Upper lobe of left lung (tissue), 6 donors: Measurements from ENCODE around the gene AANAT. TPM values are rescaled to one million over a fixed set of nuclear protein-coding genes. Genes with fewer than 3 reads are reported as not detected.

Experiments used
- ATAC-seq, 2 donors: fragments of 200-7000 bp; cut with Tn5 transposase; one replicate each; pipeline ENCODE4 v1.9.1; 2022; ENCODE audit warnings: mild to moderate bottlenecking in 2 of 2, moderate library complexity in 2 of 2; ENCODE audit not compliant: low FRiP score in 2 of 2
- DNase-seq, 2 donors: peaks; one replicate each; pipeline ENCODE4 v3.0.0-alpha.2; 2019 to 2020
- H3K27ac ChIP-seq, 4 donors: fragments of 200-600 bp; sonication (generic); one replicate each; pipeline ENCODE4 v1.5.1; 2016 to 2019
- H3K27me3 ChIP-seq, 4 donors: fragments of 200-600 bp; sonication (generic); one replicate each; pipeline ENCODE4 v1.5.1; 2017 to 2019
- H3K36me3 ChIP-seq, 4 donors: fragments of 200-600 bp; sonication (generic); one replicate each; pipeline ENCODE4 v1.5.1; 2016 to 2019
- H3K4me1 ChIP-seq, 4 donors: fragments of 200-600 bp; sonication (generic); one replicate each; pipeline ENCODE4 v1.5.1; 2018 to 2019
- H3K4me3 ChIP-seq, 4 donors: fragments of 200-600 bp; sonication (generic); one replicate each; pipeline ENCODE4 v1.5.1; 2017 to 2019; ENCODE audit warnings: mild to moderate bottlenecking in 2 of 4, moderate library complexity in 1 of 4
- H3K9me3 ChIP-seq, 4 donors: fragments of 200-600 bp; sonication (generic); one replicate each; pipeline ENCODE4 v1.5.1; 2018 to 2019
- EP300 ChIP-seq, 4 donors: sonication (generic); formaldehyde crosslinking; IDR thresholded peaks; one replicate each; pipeline ENCODE4 v1.5.1; 2017; ENCODE audit warnings: antibody characterized with exemption in 4 of 4, control low read depth in 2 of 4
- POLR2A ChIP-seq, 4 donors: fragments of 450-650 bp; IDR thresholded peaks; one replicate each; pipeline ENCODE4 v1.5.1; 2016 to 2017; ENCODE audit warnings: antibody characterized with exemption in 4 of 4, mild to moderate bottlenecking in 2 of 4
- POLR2AphosphoS5 ChIP-seq, 2 donors: sonication (generic); formaldehyde crosslinking; IDR thresholded peaks; one replicate each; pipeline ENCODE4 v1.5.1; 2017; ENCODE audit warnings: antibody characterized with exemption in 2 of 2
- WGBS, 2 donors: methylation state at CpG; one replicate each; pipeline ENCODE4 v1.1.5; 2017 to 2018; 5-methylcytosine and 5-hydroxymethylcytosine counted together
- total RNA-seq, 6 donors: library from RNA; depleted of rRNA in 4 of 6; stranded (reverse); fragments of >200 nt in 4 of 6; gene quantifications; one replicate each; pipeline versions ENCODE4 v1.1.0 to v1.2.1, GENCODE V29; 2016 to 2021
- TF ChIP-seq, protein P1 (sequence below), 6 experiments: fragments of 450-650 bp in 4 of 6; fragments of 200-600 bp in 2 of 6; sonication (generic) in 2 of 6; IDR thresholded peaks; one replicate each; pipeline ENCODE4 v1.5.1; 2016 to 2019; ENCODE audit warnings: antibody characterized with exemption in 6 of 6
- donor health status: DM: no; HTN: no; CAD: no; lungs with moderate emphysema.
- donor health status: DM: no; HTN: yes; CAD: no; lungs with severe emphysema.

Gene AANAT
- total RNA-seq, 6 donors from 2014 or later = not detected

DNA sequence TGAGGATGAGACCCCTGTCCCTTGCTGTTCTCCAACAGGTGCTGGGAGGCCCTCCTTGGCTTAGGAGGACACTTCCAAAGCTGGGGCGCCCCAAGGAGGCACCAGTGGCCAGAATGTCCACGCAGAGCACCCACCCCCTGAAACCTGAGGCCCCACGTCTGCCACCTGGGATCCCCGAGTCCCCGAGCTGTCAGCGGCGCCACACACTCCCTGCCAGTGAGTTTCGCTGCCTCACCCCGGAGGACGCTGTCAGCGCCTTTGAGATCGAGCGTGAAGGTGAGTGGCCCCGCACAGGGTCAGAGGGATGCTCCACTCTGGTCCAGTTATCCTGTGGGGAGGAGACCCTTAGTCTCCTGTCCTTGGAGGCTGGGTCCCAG lies 1.2 kb downstream of the AANAT start:
- no peak for ATAC-seq
- no peaks in the 10 kb centered on the region for H3K9me3 ChIP-seq
- WGBS, 2 donors = 92 to 95% methylated on average over 4 to 14 of the region's 14 CpGs
- H3K4me1 ChIP-seq = peaks cover 3 to 5% (median 4%) of the 10 kb centered on the region in 4 donors
- no peak overlapping the region for H3K4me3 ChIP-seq
- peaks cover 9 to 33% (median 26%) of the 10 kb centered on the region in 4 donors for H3K36me3 ChIP-seq
- TF ChIP-seq POLR2AphosphoS5 (IDR thresholded peaks at IDR 0.05) = no peak
- TF ChIP-seq EP300 (IDR thresholded peaks at IDR 0.05) = no peak
- TF ChIP-seq, protein P1, sequence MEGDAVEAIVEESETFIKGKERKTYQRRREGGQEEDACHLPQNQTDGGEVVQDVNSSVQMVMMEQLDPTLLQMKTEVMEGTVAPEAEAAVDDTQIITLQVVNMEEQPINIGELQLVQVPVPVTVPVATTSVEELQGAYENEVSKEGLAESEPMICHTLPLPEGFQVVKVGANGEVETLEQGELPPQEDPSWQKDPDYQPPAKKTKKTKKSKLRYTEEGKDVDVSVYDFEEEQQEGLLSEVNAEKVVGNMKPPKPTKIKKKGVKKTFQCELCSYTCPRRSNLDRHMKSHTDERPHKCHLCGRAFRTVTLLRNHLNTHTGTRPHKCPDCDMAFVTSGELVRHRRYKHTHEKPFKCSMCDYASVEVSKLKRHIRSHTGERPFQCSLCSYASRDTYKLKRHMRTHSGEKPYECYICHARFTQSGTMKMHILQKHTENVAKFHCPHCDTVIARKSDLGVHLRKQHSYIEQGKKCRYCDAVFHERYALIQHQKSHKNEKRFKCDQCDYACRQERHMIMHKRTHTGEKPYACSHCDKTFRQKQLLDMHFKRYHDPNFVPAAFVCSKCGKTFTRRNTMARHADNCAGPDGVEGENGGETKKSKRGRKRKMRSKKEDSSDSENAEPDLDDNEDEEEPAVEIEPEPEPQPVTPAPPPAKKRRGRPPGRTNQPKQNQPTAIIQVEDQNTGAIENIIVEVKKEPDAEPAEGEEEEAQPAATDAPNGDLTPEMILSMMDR (IDR thresholded peaks at IDR 0.05) = no peak
- no peak for TF ChIP-seq POLR2A (IDR thresholded peaks at IDR 0.05)
- H3K27ac ChIP-seq = no peak overlapping the region
- no peaks in the 10 kb centered on the region for H3K27me3 ChIP-seq
- DNase-seq = no peak

DNA sequence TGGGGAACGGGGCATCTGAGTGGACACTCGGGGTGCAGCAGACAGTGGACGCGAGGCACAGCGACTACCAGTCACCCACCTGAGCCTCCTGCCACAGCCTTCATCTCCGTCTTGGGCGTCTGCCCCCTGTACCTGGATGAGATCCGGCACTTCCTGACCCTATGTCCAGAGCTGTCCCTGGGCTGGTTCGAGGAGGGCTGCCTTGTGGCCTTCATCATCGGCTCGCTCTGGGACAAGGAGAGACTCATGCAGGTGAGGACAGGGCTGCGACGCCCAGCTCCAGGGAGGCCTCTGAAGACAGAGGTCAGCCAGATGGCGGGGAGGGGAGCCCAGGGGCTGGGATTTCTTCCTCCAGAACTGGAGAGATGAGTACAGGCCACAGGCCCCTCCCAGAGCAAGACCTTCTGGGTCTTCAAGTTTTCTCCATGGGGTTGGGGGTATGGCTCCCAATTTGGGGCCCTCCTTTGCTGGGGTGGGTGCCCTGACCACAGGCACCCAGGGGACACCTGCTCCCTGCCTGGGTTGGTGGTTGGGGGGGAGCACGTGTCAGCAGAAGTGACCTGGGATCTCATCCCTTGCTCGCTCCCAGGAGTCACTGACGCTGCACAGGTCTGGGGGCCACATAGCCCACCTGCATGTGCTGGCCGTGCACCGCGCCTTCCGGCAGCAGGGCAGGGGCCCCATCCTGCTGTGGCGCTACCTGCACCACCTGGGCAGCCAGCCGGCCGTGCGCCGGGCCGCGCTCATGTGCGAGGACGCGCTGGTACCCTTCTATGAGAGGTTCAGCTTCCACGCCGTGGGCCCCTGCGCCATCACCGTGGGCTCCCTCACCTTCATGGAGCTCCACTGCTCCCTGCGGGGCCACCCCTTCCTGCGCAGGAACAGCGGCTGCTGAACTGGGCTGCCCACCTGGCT lies 1.9 kb downstream of the AANAT start:
- Histone ChIP-seq H3K4me1 (peaks cover 3 to 5% (median 4%) of the 10 kb centered on the region in 4 donors), H3K36me3 (peaks cover 9 to 40% (median 30%) of the 10 kb centered on the region in 4 donors), H3K27ac (no peak overlapping the region), H3K27me3 (no peaks in the 10 kb centered on the region), H3K4me3 (no peak overlapping the region), H3K9me3 (no peaks in the 10 kb centered on the region)
- 92% methylated on average over 9 to 27 of the region's 38 CpGs for WGBS, 2 donors
- ATAC-seq = no peak
- TF ChIP-seq POLR2AphosphoS5 (IDR thresholded peaks at IDR 0.05) = no peak
- TF ChIP-seq, protein P1 (IDR thresholded peaks at IDR 0.05) = no peak
- TF ChIP-seq POLR2A (IDR thresholded peaks at IDR 0.05) = no peak
- TF ChIP-seq EP300 (IDR thresholded peaks at IDR 0.05) = no peak
- DNase-seq = peak in 1 of 2 donors; percentile 83

DNA sequence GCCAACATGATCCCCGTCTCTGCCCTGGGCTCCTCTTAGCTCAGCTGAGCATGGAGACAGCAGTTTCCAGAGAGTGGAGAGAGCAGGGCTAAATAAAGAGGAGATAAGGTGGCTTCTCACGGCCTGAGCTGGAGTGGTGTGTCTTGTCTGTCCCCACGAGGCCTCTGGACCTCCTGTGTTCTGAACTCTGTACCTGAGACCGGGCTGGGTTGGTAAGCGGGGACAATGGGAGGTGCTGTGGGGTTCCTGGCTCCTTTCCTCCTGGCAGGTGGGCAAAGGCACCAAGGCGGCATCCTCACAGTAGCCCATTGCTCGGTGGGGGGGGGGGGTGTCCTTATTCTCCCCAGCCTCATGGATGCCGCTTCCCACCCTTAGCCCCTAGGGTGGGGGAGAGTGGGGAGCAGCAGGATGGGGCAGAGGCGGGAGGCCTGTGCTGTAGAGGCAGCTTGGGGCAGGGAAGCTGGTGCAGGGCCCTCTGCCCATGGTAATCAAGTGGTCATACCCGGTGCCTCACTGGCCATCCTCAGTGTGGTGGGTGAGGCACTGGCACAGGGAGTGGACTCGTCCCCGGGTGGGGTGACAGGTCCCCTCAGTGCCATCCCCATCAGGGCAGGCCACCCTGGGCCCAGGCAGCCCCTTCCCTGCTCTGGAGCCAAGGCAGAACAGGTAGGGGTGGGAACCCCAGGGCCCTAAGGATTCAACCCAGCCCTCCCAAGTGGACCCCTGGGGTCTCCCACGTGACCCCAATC lies 2.8 kb downstream of the AANAT start:
- Histone ChIP-seq H3K4me3 (no peak overlapping the region), H3K36me3 (peaks cover 9 to 48% (median 37%) of the 10 kb centered on the region in 4 donors), H3K4me1 (peaks cover 3 to 5% (median 4%) of the 10 kb centered on the region in 4 donors), H3K9me3 (no peaks in the 10 kb centered on the region), H3K27me3 (no peaks in the 10 kb centered on the region), H3K27ac (no peak overlapping the region)
- DNase-seq (no peak), ATAC-seq (no peak)
- TF ChIP-seq, protein P1 (IDR thresholded peaks at IDR 0.05) = no peak
- no peak for TF ChIP-seq EP300 (IDR thresholded peaks at IDR 0.05)
- no peak for TF ChIP-seq POLR2AphosphoS5 (IDR thresholded peaks at IDR 0.05)
- no peak for TF ChIP-seq POLR2A (IDR thresholded peaks at IDR 0.05)
- 85 to 90% methylated on average over 5 to 9 of the region's 13 CpGs for WGBS, 2 donors

DNA sequence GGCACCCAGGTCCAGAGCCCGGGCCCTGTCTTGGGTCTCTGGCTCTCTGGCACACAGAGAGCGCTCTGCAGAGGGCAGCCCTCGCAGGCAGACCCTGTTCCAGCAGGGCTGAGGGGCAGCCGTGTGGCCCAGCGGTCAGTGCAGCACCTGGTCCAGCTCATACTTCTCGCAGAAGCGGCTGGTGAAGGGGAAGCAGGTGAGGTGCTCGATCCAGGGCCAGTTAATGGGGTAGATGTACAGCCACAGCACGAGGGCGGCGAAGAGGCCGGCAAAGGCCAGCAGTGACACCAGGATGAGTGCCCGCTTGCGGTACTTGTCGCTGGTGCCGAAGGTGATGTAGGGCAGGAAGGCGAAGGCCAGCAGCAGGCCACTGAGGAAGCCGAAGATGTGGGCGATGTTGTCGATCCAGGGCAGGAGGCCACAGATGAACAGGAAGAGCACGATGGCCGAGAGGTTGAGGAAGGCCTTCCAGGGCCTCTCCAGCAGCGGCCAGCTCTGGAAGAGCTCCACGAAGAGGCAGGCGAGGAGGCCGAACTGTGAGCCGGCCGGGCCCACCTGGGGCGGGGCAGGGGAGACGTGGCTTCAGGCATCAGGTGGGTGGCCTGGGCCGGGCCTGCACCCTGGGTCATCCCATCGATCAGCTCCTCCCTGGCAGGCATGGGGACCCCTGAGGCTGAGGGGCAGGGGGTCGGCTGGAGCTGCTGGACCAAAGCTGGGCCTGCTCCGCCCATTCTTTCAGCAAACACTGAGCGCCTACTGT lies 4.3 kb downstream of the AANAT start:
- DNase-seq (peak in 1 of 2 donors; percentile 79), ATAC-seq (no peak)
- Histone ChIP-seq H3K27me3 (no peaks in the 10 kb centered on the region), H3K9me3 (no peaks in the 10 kb centered on the region), H3K27ac (no peak overlapping the region), H3K4me1 (no peaks in the 10 kb centered on the region), H3K36me3 (peaks cover 9 to 56% (median 39%) of the 10 kb centered on the region in 4 donors), H3K4me3 (no peak overlapping the region)
- 93 to 95% methylated on average over 20 to 28 of the region's 35 CpGs for WGBS, 2 donors
- TF ChIP-seq POLR2AphosphoS5 (IDR thresholded peaks at IDR 0.05) = no peak
- no peak for TF ChIP-seq EP300 (IDR thresholded peaks at IDR 0.05)
- TF ChIP-seq, protein P1 (IDR thresholded peaks at IDR 0.05) = no peak
- no peak for TF ChIP-seq POLR2A (IDR thresholded peaks at IDR 0.05)
